Naive thymus-derived CD4-positive, alpha-beta T cell (primary cell): ENCODE measurements around the gene EBP. TPM values are rescaled to one million over a fixed set of nuclear protein-coding genes. Genes with fewer than 3 reads are reported as not detected.

Experiments used
- ATAC-seq: fragments of 150-1000 bp; cut with Tn5 transposase; 2 replicates; pipeline ENCODE4 v1.10.0; 2021; ENCODE audit warnings: mild to moderate bottlenecking, moderate library complexity
- CTCF ChIA-PET: fragments of 350-600 bp; sonication (Branson Sonifier 250); formaldehyde crosslinking; loops from one replicate; lab custom pipeline; 2021; ENCODE audit warnings: antibody characterized with exemption; lab: Charles Lee
- POLR2A ChIA-PET: fragments of 350-600 bp; sonication (Branson Sonifier 250); formaldehyde crosslinking; loops from one replicate; lab custom pipeline; 2021; ENCODE audit warnings: antibody characterized with exemption, inconsistent platforms; lab: Charles Lee
- DNase-seq, 9 donors: peaks; one replicate each; pipeline versions ENCODE4 v3.0.0 to v3.0.0-alpha.2; 2020 to 2022; ENCODE audit warnings: mixed read lengths in 1 of 9
- H3K27ac ChIP-seq: one replicate; pipeline ENCODE4 v1.7.0; 2013; ENCODE audit warnings: mild to moderate bottlenecking, low read depth, low read length, moderate library complexity
- H3K27me3 ChIP-seq, 2 donors: one replicate each; pipeline ENCODE4 v1.7.0; 2013; ENCODE audit warnings: low read length in 2 of 2, mild to moderate bottlenecking in 2 of 2, moderate library complexity in 2 of 2; ENCODE audit not compliant: control insufficient read depth in 2 of 2, insufficient read depth in 2 of 2
- H3K36me3 ChIP-seq, 3 experiments: 1 replicate in 2 of 3; 2 replicates in 1 of 3; pipeline ENCODE4 v1.7.0; 2013; ENCODE audit warnings: low read length in 3 of 3, mild to moderate bottlenecking in 3 of 3, moderate library complexity in 1 of 3; ENCODE audit not compliant: insufficient read depth in 3 of 3, control insufficient read depth in 2 of 3
- H3K4me1 ChIP-seq, 2 donors: one replicate each; pipeline ENCODE4 v1.7.0; 2013; ENCODE audit warnings: low read length in 2 of 2, mild to moderate bottlenecking in 2 of 2, moderate library complexity in 1 of 2; ENCODE audit not compliant: control insufficient read depth in 2 of 2, insufficient read depth in 2 of 2
- H3K4me3 ChIP-seq: 2 replicates; pipeline ENCODE4 v1.7.0; 2013; ENCODE audit warnings: mild to moderate bottlenecking, low read length
- H3K9me3 ChIP-seq, 3 experiments: 1 replicate in 2 of 3; 2 replicates in 1 of 3; pipeline ENCODE4 v1.7.0; 2013; ENCODE audit warnings: low read length in 3 of 3; ENCODE audit not compliant: control insufficient read depth in 2 of 3
- H3K27ac Mint-ChIP-seq, 9 donors: one replicate each; pipeline ENCODE4 v1.8.0; 2020 to 2022; ENCODE audit warnings: mixed read lengths in 9 of 9, mild to moderate bottlenecking in 8 of 9, moderate library complexity in 5 of 9, inconsistent platforms in 2 of 9
- H3K27me3 Mint-ChIP-seq, 5 donors: one replicate each; pipeline ENCODE4 v1.8.0; 2021 to 2022; ENCODE audit warnings: mixed read lengths in 5 of 5, mild to moderate bottlenecking in 1 of 5
- H3K36me3 Mint-ChIP-seq, 5 donors: one replicate each; pipeline ENCODE4 v1.8.0; 2020 to 2022; ENCODE audit warnings: mixed read lengths in 5 of 5, mild to moderate bottlenecking in 3 of 5, inconsistent platforms in 1 of 5
- H3K4me1 Mint-ChIP-seq, 7 donors: one replicate each; pipeline ENCODE4 v1.8.0; 2020 to 2022; ENCODE audit warnings: mixed read lengths in 7 of 7, mild to moderate bottlenecking in 3 of 7, inconsistent platforms in 1 of 7
- H3K4me3 Mint-ChIP-seq, 10 donors: one replicate each; pipeline ENCODE4 v1.8.0; 2020 to 2022; ENCODE audit warnings: mild to moderate bottlenecking in 10 of 10, mixed read lengths in 10 of 10, moderate library complexity in 6 of 10, inconsistent platforms in 2 of 10
- H3K9me3 Mint-ChIP-seq, 11 donors: one replicate each; pipeline ENCODE4 v1.8.0; 2020 to 2022; ENCODE audit warnings: mixed read lengths in 11 of 11, mild to moderate bottlenecking in 4 of 11, inconsistent platforms in 1 of 11, moderate library complexity in 1 of 11
- intact Hi-C, 2 donors: fragments of 100-400 bp; cut with micrococcal nuclease; formaldehyde crosslinking; loops; one replicate each; pipeline ENCODE4 v1.15.1; 2023
- polyA plus RNA-seq, 2 donors: library from polyadenylated mRNA; unstranded; fragments of 300-500 nt; fragmentation: Illumina TruSeq; gene quantifications; one replicate each; pipeline ENCODE4 v1.2.3, GENCODE V29; 2021
- total RNA-seq, 6 experiments: library from RNA in 5 of 6; stranded (reverse) in 5 of 6; gene quantifications; 1 replicate in 5 of 6; 2 replicates in 1 of 6; pipeline ENCODE4 v1.2.3 and lab custom pipeline; 2021 to 2026

Gene EBP
- total and polyA plus RNA-seq, 7 experiments from 2014 or later = 33.3 to 188 (median 48.9) TPM

DNA sequence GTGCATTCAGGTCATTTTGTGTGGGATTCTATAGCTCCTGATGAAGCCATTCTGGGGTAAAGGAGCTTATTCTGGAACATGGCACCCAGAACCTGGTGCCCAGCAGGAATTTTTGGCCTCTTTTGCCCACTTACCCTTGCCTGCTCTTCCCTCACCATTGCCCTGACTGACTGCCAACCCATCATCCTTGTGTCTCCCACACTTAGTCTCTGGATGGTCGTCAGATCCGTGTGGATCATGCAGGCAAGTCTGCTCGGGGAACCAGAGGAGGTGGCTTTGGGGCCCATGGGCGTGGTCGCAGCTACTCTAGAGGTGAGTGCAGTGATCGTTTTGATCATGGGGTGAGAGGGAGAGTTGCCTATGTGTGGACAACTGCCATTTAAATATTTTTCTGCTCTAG is 54.5 kb downstream of the EBP start:
- POLR2A ChIA-PET = interaction anchor here (1.0 to 2.5 kb wide), 2 partner anchors 22 to 382 kb away, joined by 4 to 12 read pairs; partner anchors contain the start of gene OTUD5
- peaks cover 16 to 20% of the 10 kb centered on the region in 2 donors for H3K4me1 ChIP-seq
- H3K9me3 ChIP-seq = no peaks in the 10 kb centered on the region
- Mint-ChIP-seq H3K36me3 (peaks cover 0 to 32% (median 14%) of the 10 kb centered on the region in 5 donors), H3K27me3 (no peaks in the 10 kb centered on the region), H3K9me3 (peaks cover 0 to 3% (median 0%) of the 10 kb centered on the region in 11 donors), H3K27ac (peak overlapping the region in 8 of 9 donors; percentile 14 to 100 (median 62)), H3K4me1 (peaks cover 6 to 32% (median 27%) of the 10 kb centered on the region in 7 donors), H3K4me3 (peak overlapping the region; percentile 12 to 100 (median 92))
- CTCF ChIA-PET = no interaction called here
- H3K36me3 ChIP-seq = peaks cover 25 to 52% (median 27%) of the 10 kb centered on the region in 3 experiments
- intact Hi-C loops = loop anchor here in 1 of 2 donors (10.0 kb wide), 1 partner anchor 921 kb away; the partner anchor contains the start of genes ELK1 and UXT
- H3K27me3 ChIP-seq = no peaks in the 10 kb centered on the region
- H3K27ac ChIP-seq = peak overlapping the region; percentile 99
- no peak overlapping the region for H3K4me3 ChIP-seq
- no peak for ATAC-seq
- DNase-seq = no peak

Other genes starting within 250 kb of the EBP start
- gene SSX3, start 165.1 kb upstream of the EBP start, total RNA-seq = not detected
- not detected for gene SSX3, start 165.1 kb upstream of the EBP start, polyA plus RNA-seq
- not detected for gene SSX4, start 138.3 kb upstream of the EBP start, total RNA-seq
- not detected for gene SSX4, start 138.3 kb upstream of the EBP start, polyA plus RNA-seq
- gene SSX4B, start 109.8 kb upstream of the EBP start, total RNA-seq = not detected
- not detected for gene SSX4B, start 109.8 kb upstream of the EBP start, polyA plus RNA-seq
- gene SLC38A5, start 51.5 kb upstream of the EBP start, total RNA-seq = 10 to 100 TPM; 10.2 to 75.5 (median 17.3) TPM
- 1 to 10 TPM; 9.4 to 9.7 TPM for gene SLC38A5, start 51.5 kb upstream of the EBP start, polyA plus RNA-seq
- 10 to 100 TPM; 48.6 to 62.5 (median 59.5) TPM for gene FTSJ1, start 45.6 kb upstream of the EBP start, total RNA-seq
- gene FTSJ1, start 45.6 kb upstream of the EBP start, polyA plus RNA-seq = 10 to 100 TPM; 56.4 to 74.0 TPM
- gene PORCN, start 12.8 kb upstream of the EBP start, total RNA-seq = 10 to 100 TPM; 13.1 to 19.0 (median 16.8) TPM
- 10 to 100 TPM; 10.0 to 11.5 TPM for gene PORCN, start 12.8 kb upstream of the EBP start, polyA plus RNA-seq
- gene TBC1D25, start 17.9 kb downstream of the EBP start, total RNA-seq = 10 to 100 TPM; 20.2 to 31.2 (median 26.4) TPM
- 10 to 100 TPM; 16.2 to 22.8 TPM for gene TBC1D25, start 17.9 kb downstream of the EBP start, polyA plus RNA-seq
- gene RBM3, start 52.7 kb downstream of the EBP start, total RNA-seq = 100 to 1,000 TPM; 176 to 374 (median 329) TPM
- 100 to 1,000 TPM; 242 to 254 TPM for gene RBM3, start 52.7 kb downstream of the EBP start, polyA plus RNA-seq
- gene WDR13, start 75.7 kb downstream of the EBP start, total RNA-seq = 10 to 100 TPM; 44.8 to 66.9 (median 54.4) TPM
- 10 to 100 TPM; 27.5 to 33.2 TPM for gene WDR13, start 75.7 kb downstream of the EBP start, polyA plus RNA-seq
- 100 to 1,000 TPM in 4 of 5 experiments, 10 to 100 TPM in 1; 92.2 to 164 (median 105) TPM for gene WAS, start 162.0 kb downstream of the EBP start, total RNA-seq
- gene WAS, start 162.0 kb downstream of the EBP start, polyA plus RNA-seq = 10 to 100 TPM; 18.6 to 28.8 TPM
- gene SUV39H1, start 174.9 kb downstream of the EBP start, total RNA-seq = 10 to 100 TPM in 1 of 5 experiments, 1 to 10 TPM in 4; 4.6 to 23.3 (median 8.6) TPM
- gene SUV39H1, start 174.9 kb downstream of the EBP start, polyA plus RNA-seq = 10 to 100 TPM; 10.1 to 13.6 TPM
- not detected for gene GLOD5, start 239.9 kb downstream of the EBP start, total RNA-seq
- not detected for gene GLOD5, start 239.9 kb downstream of the EBP start, polyA plus RNA-seq